ENCODE results near the gene PM20D1.
"Not testable (repeated sequence)": the region's sequence is repeated elsewhere in the genome, so short reads cannot be mapped to it uniquely, and the experiment has no call there.

Gene PM20D1

DNA sequence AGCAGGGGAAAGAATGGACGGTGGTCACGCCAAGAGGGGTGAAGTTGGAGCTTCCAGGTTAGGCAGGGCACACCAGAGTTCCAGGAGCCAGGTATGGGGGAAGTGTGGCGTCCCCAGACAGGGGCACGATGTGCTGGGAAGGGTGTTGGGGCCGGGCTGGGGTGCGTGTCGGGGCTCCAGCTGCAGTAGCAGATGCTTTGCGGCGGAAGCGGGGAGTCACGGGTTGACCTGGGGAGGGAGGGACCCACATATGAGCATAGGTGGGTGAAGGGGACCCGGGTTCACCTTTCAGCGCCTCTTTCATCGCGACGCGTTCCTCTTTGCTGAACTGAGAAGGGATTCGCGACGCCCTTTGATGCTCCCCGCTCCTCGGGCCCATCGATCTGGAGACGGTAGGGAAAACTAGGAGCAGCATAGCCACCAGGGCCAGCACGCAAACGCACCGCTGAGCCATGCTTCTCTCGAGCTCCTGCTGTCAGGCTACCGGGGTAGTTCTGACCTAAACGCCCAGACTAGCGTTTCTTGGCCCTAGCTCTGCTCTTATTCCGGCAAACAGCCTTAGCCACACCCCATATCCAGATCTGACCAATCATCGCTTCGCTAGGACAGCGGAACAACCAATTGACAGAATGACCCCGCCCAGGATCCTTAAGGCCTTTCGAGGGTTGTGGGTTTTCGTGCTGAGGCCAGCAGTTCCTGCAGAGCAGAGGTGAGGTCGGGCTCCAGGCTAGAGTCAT is at the start of gene PM20D1:
PM20D1 (minus strand) TSS at position 514 of the 737 bp plus-strand sequence; CDS start at position 454, 60 bp downstream.
- peak; percentile 77 for DNase-seq

- DNase-seq: no peak
Measured at GRCh38 chr1:205896351-205896750, 46.4 kb upstream of the PM20D1 start.

- DNase-seq: not testable (repeated sequence)
Measured at GRCh38 chr1:205894119-205894518, 44.2 kb upstream of the PM20D1 start.

DNA sequence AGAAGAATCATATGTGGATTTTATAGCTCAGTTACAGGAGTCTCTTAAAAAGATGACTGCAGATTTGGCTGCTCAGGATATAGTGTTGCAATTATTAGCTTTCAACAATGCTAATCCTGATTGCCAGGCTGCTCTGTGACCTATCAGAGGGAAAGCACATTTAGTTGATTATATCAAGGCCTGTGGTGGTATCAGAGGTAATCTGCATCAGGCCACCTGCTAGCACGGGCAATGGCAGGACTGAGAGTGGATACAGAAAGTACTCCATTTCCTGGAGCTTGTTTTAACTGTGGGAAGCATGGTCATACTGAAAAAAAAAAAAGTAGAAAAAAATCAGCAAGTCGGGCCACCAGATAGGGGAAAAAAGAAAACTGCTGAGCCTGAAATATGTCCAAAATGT is 42.2 kb upstream of the PM20D1 start:
- DNase-seq: not testable (repeated sequence)

DNA sequence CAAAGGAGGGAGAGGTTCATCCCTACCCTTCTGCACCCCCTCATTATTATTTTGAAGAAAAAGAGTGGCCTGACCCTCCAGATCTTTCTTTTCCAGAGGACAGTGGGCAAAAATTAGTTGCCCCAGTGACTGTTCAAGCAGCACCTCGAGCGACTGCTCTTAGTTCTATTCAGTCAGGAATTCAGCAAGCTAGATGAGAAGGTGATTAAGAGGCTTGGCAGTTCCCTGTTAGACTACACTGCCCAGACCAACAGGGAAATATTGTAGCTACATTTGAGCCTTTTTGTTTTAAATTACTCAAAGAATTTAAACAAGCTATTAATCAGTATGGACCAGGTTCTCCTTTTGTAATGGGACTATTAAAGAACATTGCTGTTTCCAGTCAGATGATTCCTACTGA is 41.5 kb upstream of the PM20D1 start:
- DNase-seq: not testable (repeated sequence)

- DNase-seq: not testable (repeated sequence)
Measured at GRCh38 chr1:205890631-205891030, 40.7 kb upstream of the PM20D1 start.

- not testable (repeated sequence) for DNase-seq
Measured at GRCh38 chr1:205889706-205890105, 39.8 kb upstream of the PM20D1 start.

- DNase-seq: not testable (repeated sequence)
Measured at GRCh38 chr1:205889006-205889405, 39.1 kb upstream of the PM20D1 start.

DNA sequence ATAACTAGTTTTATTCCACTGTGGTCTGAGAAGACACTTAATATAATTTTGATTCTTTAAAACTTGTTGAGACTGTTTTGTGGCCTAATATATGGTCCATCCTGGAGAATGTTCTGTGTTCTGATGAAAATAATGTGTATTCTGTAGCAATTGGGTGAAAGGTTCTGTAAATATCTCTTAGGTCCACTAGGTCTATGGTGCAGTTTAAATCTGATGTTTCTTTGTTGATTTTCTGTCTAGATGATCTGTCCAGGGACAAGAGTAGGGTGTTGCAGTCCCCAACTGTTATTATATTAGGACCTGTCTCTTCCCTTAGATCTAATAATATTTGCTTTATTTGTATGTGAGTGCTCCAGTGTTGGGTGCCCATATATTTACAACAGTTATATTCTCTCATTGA is 33.9 kb upstream of the PM20D1 start:
- no peak for DNase-seq

- no peak for DNase-seq
Measured at GRCh38 chr1:205880923-205881322, 31.0 kb upstream of the PM20D1 start.

DNA sequence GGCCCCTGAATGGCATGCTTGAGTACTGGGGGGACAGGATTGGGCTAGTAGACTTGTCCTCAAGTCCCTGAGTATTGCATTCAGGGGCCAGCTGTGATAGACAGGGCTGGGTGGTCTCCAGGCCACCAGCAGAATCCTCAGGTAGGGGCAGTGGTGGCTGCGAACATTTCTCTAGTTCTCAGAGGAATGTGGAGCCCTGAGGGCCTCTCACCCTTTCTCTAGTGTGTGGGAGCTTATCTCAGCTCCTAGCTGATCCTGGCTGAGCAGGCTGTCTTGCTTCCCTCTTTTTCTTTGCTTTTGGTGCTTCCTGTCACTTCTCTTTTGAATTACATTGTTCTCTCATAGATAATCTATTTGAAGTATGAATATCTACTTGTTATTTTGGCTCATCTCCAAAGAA is 30.0 kb upstream of the PM20D1 start:
- no peak for DNase-seq

GRCh38 chr1:205878026-205878425 is 28.1 kb upstream of the PM20D1 start:
- no peak for DNase-seq

- DNase-seq: not testable (repeated sequence)
Measured at GRCh38 chr1:205873148-205873547, 23.2 kb upstream of the PM20D1 start.

GRCh38 chr1:205870236-205870635 is 20.3 kb upstream of the PM20D1 start:
- no peak for DNase-seq

DNA sequence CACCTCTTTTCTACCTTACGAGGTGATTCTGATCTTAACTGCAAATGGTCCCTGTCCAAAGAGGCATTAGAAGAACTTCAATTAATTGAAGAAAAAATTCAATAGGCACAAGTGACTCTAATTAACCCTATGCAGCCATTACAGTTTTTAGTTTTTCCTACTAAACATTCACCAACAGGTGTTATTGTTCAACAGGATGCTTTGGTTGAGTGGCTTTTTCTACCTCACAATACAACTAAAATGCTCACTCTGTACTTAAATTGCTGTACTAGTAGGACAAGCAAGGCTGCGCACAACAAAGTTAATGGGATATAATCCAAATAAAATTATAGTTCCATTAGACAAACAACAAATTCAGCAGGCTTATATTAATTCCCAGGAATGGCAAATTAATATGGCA is 11.6 kb upstream of the PM20D1 start:
- DNase-seq: no peak

DNA sequence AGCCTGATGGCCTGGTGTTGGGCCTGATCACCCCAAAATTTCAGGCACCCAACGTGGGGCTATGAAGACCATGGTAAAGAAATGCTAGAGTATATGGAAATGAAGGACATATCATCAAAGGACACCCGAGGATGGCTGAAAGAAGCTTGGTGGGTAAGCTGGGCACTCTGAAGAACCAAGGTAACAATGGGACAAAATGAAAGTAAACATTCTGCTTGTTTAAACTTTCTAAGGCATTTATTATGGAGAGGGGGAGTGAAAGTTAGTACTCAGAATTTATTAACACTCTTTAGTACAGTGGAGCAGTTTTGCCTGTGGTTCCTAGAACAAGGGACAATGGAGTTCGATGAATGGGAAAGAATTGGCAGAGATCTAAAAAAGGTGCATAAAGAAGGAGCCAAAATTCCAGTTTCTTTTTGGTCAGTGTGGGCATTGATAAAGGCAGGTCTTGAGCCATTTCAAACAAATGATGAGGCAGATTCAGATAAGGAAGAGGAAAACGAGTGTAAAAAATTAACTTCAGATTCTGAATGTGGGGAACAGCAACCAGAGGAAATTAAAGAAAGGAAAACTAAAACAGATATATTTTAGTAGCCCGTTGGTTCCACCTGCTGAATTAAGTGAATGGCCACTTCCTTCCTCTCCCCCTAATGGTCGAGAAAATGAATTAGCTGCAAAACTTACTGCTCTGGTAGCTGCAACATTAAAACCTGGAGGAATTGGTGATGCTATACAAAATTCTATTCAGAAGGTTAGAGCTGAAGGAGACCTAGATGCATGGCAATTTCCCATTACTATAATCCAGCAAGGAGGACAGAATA is 8.4 kb upstream of the PM20D1 start:
- no peak for DNase-seq

DNA sequence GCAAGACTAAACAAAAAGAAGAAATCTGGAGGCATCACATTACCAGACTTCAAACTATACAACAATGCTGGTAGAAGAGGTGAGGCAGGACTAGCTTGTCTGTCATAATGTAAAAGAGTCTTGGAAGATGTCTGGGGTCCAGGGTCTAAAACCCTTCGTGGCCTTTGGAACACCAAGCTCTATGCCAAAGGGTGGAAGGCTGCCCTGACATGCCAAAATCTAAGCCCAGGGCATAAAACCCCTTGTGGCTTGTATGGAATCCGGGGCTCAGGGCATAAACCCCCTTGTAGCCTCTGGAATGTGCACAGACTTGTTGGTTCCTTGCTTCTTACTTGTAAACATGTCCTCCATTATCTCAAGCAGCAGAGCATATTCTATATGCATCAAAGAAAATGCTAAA is 7.6 kb upstream of the PM20D1 start:
- not testable (repeated sequence) for DNase-seq

GRCh38 chr1:205856433-205856832 is 6.5 kb upstream of the PM20D1 start:
- DNase-seq: no peak

- DNase-seq: no peak
Measured at GRCh38 chr1:205852969-205853368, 3.0 kb upstream of the PM20D1 start.

GRCh38 chr1:205851993-205852392 is 2.1 kb upstream of the PM20D1 start:
- no peak for DNase-seq

DNA sequence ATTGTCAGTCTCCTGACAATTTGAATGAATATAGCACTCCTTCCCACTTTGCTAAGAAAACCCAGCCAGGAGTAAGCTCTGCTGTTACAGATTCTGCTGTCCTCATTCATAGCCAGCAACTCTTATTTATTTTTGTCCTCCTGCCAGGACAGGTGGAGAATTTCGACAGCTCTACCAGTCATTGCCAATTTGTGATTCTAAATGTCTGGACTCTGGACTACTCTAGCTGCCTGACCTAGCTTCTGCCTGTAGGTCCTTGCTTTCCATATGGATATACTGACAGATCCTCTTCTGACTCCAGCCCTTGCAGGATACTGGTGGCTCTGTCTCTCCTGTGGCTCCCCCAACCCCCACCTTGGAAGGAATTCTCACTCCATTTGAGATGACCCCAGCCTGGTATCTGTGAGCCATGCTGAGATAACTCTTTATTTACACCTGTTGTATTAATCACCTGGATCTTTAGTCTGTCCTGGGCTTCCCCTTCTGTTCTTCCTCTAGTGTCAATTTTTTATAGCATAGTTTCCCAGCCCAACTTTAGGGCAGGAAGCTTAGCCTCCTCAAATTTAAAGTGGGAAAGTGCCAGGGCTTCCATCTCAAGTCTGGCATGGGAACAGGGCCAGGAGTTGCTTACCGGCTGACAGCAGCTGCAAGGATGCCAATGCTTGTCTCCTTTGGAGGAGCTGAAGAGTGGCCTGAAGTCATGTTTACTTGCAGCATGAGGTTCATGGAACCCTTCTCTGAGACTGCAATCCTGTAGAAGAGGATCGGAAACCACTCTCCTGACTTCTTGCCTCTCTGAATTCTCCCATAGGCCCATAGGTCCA is 6.7 kb downstream of the PM20D1 start:
- no peak for DNase-seq

GRCh38 chr1:205842229-205842628 is 7.7 kb downstream of the PM20D1 start:
- no peak for DNase-seq

All from stimulated activated CD8-positive, alpha-beta memory T cell treated with anti-CD3 and anti-CD28 coated beads, Interleukin-4, amount 100 ng/mL, for 48 hours (primary cell).